Right renal pelvis (tissue), 4 donors: Measurements from ENCODE around the gene PIGC. TPM values are rescaled to one million over a fixed set of nuclear protein-coding genes. Genes with fewer than 3 reads are reported as not detected.

Experiments used
- DNase-seq, 4 donors: peaks; one replicate each; pipeline ENCODE4 v3.0.0-alpha.2; 2013; ENCODE audit warnings: low read depth in 4 of 4, low spot score in 3 of 4, missing footprints in 1 of 4
- polyA plus RNA-seq, 4 donors: library from polyadenylated mRNA; unstranded; fragments of 120-200 nt; gene quantifications; one replicate each; pipeline ENCODE4 v1.2.1, GENCODE V29; 2013; ENCODE audit not compliant: insufficient read length in 4 of 4

PIGC gene
- polyA plus RNA-seq, 4 donors, result 50.9 to 56.5 (median 56.3) TPM

GRCh38 chr1:172400722-172401105 lies 43.2 kb downstream of the PIGC start:
- no peak for DNase-seq

- DNase-seq, result no peak
Observed at GRCh38 chr1:172399756-172400721, 43.8 kb downstream of the PIGC start.

- no peak for DNase-seq
Observed at GRCh38 chr1:172398970-172399755, 44.7 kb downstream of the PIGC start.

GRCh38 chr1:172398193-172398592 lies 45.7 kb downstream of the PIGC start:
- DNase-seq, result no peak

GRCh38 chr1:172397633-172398032 lies 46.2 kb downstream of the PIGC start:
- DNase-seq, result no peak

GRCh38 chr1:172397221-172397620 lies 46.6 kb downstream of the PIGC start:
- no peak for DNase-seq

GRCh38 chr1:172395576-172395975 lies 48.3 kb downstream of the PIGC start:
- DNase-seq, result no peak

GRCh38 chr1:172394811-172395210 lies 49.1 kb downstream of the PIGC start:
- no peak for DNase-seq

- no peak for DNase-seq
Observed at GRCh38 chr1:172394141-172394751, 49.6 kb downstream of the PIGC start.

GRCh38 chr1:172393354-172393753 lies 50.5 kb downstream of the PIGC start:
- no peak for DNase-seq

GRCh38 chr1:172391976-172392375 lies 51.9 kb downstream of the PIGC start:
- no peak for DNase-seq

Other genes with a start within 250 kb of the PIGC start
- gene C1orf105, start 23.4 kb downstream of the PIGC start, polyA plus RNA-seq, result under 1 TPM in 1 of 4 donors, not detected in 3; 0.20 TPM
- 10 to 100 TPM; 55.1 to 69.7 (median 65.1) TPM for gene SUCO, start 89.1 kb upstream of the PIGC start, polyA plus RNA-seq
- under 1 TPM; 0.05 to 0.21 (median 0.16) TPM for gene FASLG, start 215.0 kb upstream of the PIGC start, polyA plus RNA-seq